WTC11 (cell line): ENCODE measurements around the gene IQCE. TPM values are rescaled to one million over a fixed set of nuclear protein-coding genes. Genes with fewer than 3 reads are reported as not detected.

Experiments used
- ATAC-seq: fragments of 200-7000 bp; cut with Tn5 transposase; 2 replicates; pipeline ENCODE4 v1.10.0; 2021; ENCODE audit warnings: mild to moderate bottlenecking, moderate library complexity
- CTCF ChIA-PET: fragments of 300-600 bp; sonication (Branson Sonifier 250); formaldehyde crosslinking; loops from one replicate; lab custom pipeline; 2021; ENCODE audit warnings: antibody characterized with exemption; lab: Charles Lee
- POLR2A ChIA-PET: fragments of 350-600 bp; sonication (Branson Sonifier 250); formaldehyde crosslinking; loops from one replicate; lab custom pipeline; 2021; ENCODE audit warnings: antibody characterized with exemption; lab: Charles Lee
- DNase-seq: peaks from one replicate; pipeline ENCODE4 v3.0.0; 2021; ENCODE audit warnings: low spot score
- H3K27ac Mint-ChIP-seq: 2 replicates; pipeline ENCODE4 v1.8.0; 2021; ENCODE audit warnings: mixed read lengths
- H3K27me3 Mint-ChIP-seq: 2 replicates; pipeline ENCODE4 v1.8.0; 2021; ENCODE audit warnings: low read depth, mild to moderate bottlenecking, moderate library complexity, mixed read lengths
- H3K36me3 Mint-ChIP-seq: 2 replicates; pipeline ENCODE4 v1.8.0; 2021; ENCODE audit warnings: mixed read lengths
- H3K4me1 Mint-ChIP-seq: 2 replicates; pipeline ENCODE4 v1.8.0; 2022; ENCODE audit warnings: mixed read lengths
- H3K4me3 Mint-ChIP-seq: 2 replicates; pipeline ENCODE4 v1.8.0; 2021; ENCODE audit warnings: mild to moderate bottlenecking, moderate library complexity, mixed read lengths
- H3K9me3 Mint-ChIP-seq: 2 replicates; pipeline ENCODE4 v1.8.0; 2021; ENCODE audit warnings: mixed read lengths
- CBFB ChIP-seq: sonication (generic); formaldehyde crosslinking; IDR thresholded peaks from 2 replicates; pipeline ENCODE4 v1.8.1; 2022; ENCODE audit warnings: mild to moderate bottlenecking, low read depth, missing genetic modification reagents
- EMX1 ChIP-seq: fragments of 250-450 bp; sonication (Bioruptor Pico); IDR thresholded peaks from 2 replicates; pipeline ENCODE4 v1.8.0; 2021; ENCODE audit warnings: mild to moderate bottlenecking
- ESRRA ChIP-seq: sonication (generic); formaldehyde crosslinking; IDR thresholded peaks from 2 replicates; pipeline ENCODE4 v1.8.1; 2022; ENCODE audit warnings: mild to moderate bottlenecking, missing genetic modification reagents, borderline replicate concordance
- GRHL2 ChIP-seq: fragments of 250-450 bp; sonication (Bioruptor Pico); IDR thresholded peaks from 2 replicates; pipeline ENCODE4 v1.8.0; 2022; ENCODE audit warnings: mild to moderate bottlenecking, moderate library complexity; ENCODE audit not compliant: insufficient replicate concordance, severe bottlenecking
- GTF2I ChIP-seq: fragments of 250-450 bp; sonication (Bioruptor Pico); conservative IDR thresholded peaks from 2 replicates; pipeline ENCODE4 v1.4.0; 2021; ENCODE audit warnings: mild to moderate bottlenecking
- HMGA2 ChIP-seq: fragments of 250-450 bp; sonication (Bioruptor Pico); IDR thresholded peaks from 2 replicates; pipeline ENCODE4 v1.4.0; 2021; ENCODE audit warnings: mild to moderate bottlenecking, moderate library complexity
- JUN ChIP-seq: sonication (generic); formaldehyde crosslinking; IDR thresholded peaks from 2 replicates; pipeline ENCODE4 v1.8.0; 2023; ENCODE audit warnings: mild to moderate bottlenecking, missing genetic modification reagents
- NFATC4 ChIP-seq: fragments of 250-450 bp; sonication (Bioruptor Pico); IDR thresholded peaks from 2 replicates; pipeline ENCODE4 v1.9.0; 2021; ENCODE audit warnings: mild to moderate bottlenecking
- NR1H2 ChIP-seq: sonication (generic); formaldehyde crosslinking; IDR thresholded peaks from 2 replicates; pipeline ENCODE4 v1.9.0; 2021; ENCODE audit warnings: mild to moderate bottlenecking, moderate library complexity, missing genetic modification reagents
- SOX15 ChIP-seq: fragments of 250-450 bp; sonication (Bioruptor Pico); IDR thresholded peaks from 2 replicates; pipeline ENCODE4 v1.9.0; 2021; ENCODE audit warnings: mild to moderate bottlenecking
- TEAD4 ChIP-seq: sonication (generic); formaldehyde crosslinking; IDR thresholded peaks from 2 replicates; pipeline ENCODE4 v1.8.0; 2022; ENCODE audit warnings: mild to moderate bottlenecking, missing genetic modification reagents
- total RNA-seq: library from RNA; stranded (reverse); gene quantifications from 3 replicates; pipeline ENCODE4 v1.2.3, GENCODE V29; 2021
- TF ChIP-seq, protein P1 (sequence below): sonication (generic); formaldehyde crosslinking; IDR thresholded peaks from 2 replicates; pipeline ENCODE4 v1.8.0; 2023; ENCODE audit warnings: missing genetic modification reagents, mild to moderate bottlenecking, borderline replicate concordance
- TF ChIP-seq, protein P2 (sequence below): sonication (generic); formaldehyde crosslinking; IDR thresholded peaks from 2 replicates; pipeline ENCODE4 v1.8.0; 2022; ENCODE audit warnings: mild to moderate bottlenecking, missing genetic modification reagents
- TF ChIP-seq, protein P3 (sequence below): sonication (generic); formaldehyde crosslinking; IDR thresholded peaks from 2 replicates; pipeline ENCODE4 v1.8.1; 2022; ENCODE audit warnings: missing genetic modification reagents, borderline replicate concordance
- TF ChIP-seq, protein P4 (sequence below): sonication (generic); formaldehyde crosslinking; IDR thresholded peaks from 2 replicates; pipeline ENCODE4 v1.8.1; 2022; ENCODE audit warnings: mild to moderate bottlenecking, missing genetic modification reagents, moderate library complexity, borderline replicate concordance
- TF ChIP-seq, protein P5 (sequence below): sonication (generic); formaldehyde crosslinking; IDR thresholded peaks from 2 replicates; pipeline ENCODE4 v1.8.0; 2023; ENCODE audit warnings: missing genetic modification reagents
- TF ChIP-seq, protein P6 (sequence below): sonication (generic); formaldehyde crosslinking; IDR thresholded peaks from 2 replicates; pipeline ENCODE4 v1.8.1; 2023; ENCODE audit warnings: mild to moderate bottlenecking, missing genetic modification reagents

Gene IQCE
- total RNA-seq, 1 experiment from 2014 or later = 4.4 TPM

DNA sequence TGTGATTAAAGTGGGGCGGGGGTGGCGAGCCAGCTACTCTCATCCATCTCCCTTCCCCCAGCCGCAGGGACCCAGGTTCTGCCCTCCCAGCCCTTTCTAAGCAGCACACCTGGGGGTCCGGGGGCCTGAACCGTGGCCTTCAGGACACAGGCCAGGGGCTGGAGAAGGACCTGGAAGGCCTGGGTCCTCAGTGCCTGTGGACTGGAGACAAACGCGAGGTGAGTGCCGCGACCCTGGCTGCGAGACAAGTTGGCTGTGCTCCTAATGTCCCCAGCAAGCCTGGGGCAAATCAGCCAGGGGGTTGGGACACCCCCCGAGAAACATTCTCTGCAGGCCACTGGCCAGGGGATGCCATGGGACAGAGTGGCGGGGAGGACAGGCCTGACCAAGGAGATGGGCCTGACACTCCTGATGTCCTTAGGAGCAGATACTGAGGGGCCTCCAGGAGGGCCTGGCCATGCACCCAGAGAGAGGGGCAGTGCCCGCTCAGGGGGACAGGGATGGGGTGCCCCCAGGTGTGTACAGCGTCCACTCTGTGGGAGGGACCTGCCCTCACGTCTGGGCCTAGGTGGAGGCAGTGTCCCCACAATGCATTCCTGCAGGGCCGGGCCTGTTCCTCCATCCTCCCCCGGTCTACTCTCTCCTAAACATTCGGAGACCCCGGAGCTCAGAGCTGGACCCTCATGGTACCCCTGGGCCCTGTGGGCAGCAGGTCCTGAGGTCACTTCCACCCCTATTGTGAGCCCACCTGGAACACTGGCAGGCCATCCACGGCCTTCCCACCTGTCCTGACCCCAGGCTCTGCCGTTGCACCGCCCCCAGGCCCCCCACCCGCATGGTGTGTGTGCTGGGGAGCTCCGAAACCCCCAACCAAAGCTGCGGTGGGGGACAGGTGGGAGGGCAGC, 16.5 kb upstream of the IQCE start (continued):
- TF ChIP-seq GRHL2 (CRISPR knock-in tag) = no peak
- TF ChIP-seq, protein P1, sequence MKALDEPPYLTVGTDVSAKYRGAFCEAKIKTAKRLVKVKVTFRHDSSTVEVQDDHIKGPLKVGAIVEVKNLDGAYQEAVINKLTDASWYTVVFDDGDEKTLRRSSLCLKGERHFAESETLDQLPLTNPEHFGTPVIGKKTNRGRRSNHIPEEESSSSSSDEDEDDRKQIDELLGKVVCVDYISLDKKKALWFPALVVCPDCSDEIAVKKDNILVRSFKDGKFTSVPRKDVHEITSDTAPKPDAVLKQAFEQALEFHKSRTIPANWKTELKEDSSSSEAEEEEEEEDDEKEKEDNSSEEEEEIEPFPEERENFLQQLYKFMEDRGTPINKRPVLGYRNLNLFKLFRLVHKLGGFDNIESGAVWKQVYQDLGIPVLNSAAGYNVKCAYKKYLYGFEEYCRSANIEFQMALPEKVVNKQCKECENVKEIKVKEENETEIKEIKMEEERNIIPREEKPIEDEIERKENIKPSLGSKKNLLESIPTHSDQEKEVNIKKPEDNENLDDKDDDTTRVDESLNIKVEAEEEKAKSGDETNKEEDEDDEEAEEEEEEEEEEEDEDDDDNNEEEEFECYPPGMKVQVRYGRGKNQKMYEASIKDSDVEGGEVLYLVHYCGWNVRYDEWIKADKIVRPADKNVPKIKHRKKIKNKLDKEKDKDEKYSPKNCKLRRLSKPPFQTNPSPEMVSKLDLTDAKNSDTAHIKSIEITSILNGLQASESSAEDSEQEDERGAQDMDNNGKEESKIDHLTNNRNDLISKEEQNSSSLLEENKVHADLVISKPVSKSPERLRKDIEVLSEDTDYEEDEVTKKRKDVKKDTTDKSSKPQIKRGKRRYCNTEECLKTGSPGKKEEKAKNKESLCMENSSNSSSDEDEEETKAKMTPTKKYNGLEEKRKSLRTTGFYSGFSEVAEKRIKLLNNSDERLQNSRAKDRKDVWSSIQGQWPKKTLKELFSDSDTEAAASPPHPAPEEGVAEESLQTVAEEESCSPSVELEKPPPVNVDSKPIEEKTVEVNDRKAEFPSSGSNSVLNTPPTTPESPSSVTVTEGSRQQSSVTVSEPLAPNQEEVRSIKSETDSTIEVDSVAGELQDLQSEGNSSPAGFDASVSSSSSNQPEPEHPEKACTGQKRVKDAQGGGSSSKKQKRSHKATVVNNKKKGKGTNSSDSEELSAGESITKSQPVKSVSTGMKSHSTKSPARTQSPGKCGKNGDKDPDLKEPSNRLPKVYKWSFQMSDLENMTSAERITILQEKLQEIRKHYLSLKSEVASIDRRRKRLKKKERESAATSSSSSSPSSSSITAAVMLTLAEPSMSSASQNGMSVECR (CRISPR knock-in tag) = no peak
- no peak for TF ChIP-seq SOX15

DNA sequence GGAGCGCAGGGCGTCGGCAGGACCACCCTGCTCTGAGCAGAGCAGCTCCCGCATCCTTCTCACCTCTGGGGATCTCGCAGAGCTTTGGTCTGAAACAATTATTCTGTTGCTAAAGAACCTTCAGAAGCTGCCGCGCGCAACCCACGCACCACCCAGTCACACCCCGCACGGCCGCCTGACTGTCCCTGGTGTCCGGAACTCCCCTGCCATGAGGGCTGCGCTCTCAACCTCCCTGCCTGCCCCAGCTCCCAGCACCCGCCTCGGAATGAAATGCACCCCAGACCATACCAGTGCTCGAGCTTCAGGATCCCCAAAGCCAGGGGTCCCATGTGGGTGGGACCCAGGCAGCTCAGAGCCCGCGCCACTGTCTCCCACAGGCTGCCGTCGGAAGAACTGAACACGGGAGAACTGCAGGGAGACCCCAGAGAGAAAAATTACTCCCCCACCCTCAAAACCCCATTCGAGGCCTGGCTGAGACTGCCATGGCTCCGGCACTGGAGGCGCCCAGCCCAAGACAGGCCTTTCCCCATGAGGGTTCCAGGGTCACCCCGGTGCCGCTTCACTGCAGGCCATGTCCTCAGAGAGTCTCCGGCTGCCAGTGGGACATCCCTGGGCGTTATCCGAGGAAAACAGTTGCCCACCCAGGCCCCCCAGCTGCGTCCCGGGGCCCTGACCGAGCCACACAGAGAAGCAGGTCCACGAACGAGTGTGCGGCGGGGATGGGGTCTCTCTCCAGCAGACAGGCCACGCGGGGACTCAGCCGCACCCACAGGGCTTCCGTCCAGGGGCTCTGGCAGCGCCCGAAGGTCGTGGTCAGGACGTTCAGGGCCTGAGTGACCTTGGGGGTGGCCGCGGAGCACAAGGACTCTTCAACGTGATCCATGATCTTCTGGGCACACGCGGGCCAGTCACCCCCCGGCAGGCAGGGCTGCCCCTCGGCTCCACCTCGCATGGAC, 15.6 kb upstream of the IQCE start:
- Mint-ChIP-seq H3K4me3 (no peak overlapping the region), H3K4me1 (no peaks in the 10 kb centered on the region)
- TF ChIP-seq, protein P2, sequence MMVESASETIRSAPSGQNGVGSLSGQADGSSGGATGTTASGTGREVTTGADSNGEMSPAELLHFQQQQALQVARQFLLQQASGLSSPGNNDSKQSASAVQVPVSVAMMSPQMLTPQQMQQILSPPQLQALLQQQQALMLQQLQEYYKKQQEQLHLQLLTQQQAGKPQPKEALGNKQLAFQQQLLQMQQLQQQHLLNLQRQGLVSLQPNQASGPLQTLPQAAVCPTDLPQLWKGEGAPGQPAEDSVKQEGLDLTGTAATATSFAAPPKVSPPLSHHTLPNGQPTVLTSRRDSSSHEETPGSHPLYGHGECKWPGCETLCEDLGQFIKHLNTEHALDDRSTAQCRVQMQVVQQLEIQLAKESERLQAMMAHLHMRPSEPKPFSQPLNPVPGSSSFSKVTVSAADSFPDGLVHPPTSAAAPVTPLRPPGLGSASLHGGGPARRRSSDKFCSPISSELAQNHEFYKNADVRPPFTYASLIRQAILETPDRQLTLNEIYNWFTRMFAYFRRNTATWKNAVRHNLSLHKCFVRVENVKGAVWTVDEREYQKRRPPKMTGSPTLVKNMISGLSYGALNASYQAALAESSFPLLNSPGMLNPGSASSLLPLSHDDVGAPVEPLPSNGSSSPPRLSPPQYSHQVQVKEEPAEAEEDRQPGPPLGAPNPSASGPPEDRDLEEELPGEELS (CRISPR knock-in tag) = no peak
- no peak for TF ChIP-seq TEAD4 (CRISPR knock-in tag)
- TF ChIP-seq, all 79 proteins: peak for 0
- H3K27ac Mint-ChIP-seq = no peak overlapping the region
- ChIA-PET POLR2A (interaction anchor here (1.3 kb wide), 1 partner anchor 18 kb away, joined by 3 read pairs; no protein-coding TSS in a partner anchor), CTCF (interaction anchor here (0.9 to 1.5 kb wide), 2 partner anchors 74 to 92 kb away, joined by 3 to 6 read pairs; no protein-coding TSS in a partner anchor)
- no peaks in the 10 kb centered on the region for H3K9me3 Mint-ChIP-seq
- peaks cover 35% of the 10 kb centered on the region for H3K36me3 Mint-ChIP-seq
- no peaks in the 10 kb centered on the region for H3K27me3 Mint-ChIP-seq
- no peak for ATAC-seq
- no peak for DNase-seq

DNA sequence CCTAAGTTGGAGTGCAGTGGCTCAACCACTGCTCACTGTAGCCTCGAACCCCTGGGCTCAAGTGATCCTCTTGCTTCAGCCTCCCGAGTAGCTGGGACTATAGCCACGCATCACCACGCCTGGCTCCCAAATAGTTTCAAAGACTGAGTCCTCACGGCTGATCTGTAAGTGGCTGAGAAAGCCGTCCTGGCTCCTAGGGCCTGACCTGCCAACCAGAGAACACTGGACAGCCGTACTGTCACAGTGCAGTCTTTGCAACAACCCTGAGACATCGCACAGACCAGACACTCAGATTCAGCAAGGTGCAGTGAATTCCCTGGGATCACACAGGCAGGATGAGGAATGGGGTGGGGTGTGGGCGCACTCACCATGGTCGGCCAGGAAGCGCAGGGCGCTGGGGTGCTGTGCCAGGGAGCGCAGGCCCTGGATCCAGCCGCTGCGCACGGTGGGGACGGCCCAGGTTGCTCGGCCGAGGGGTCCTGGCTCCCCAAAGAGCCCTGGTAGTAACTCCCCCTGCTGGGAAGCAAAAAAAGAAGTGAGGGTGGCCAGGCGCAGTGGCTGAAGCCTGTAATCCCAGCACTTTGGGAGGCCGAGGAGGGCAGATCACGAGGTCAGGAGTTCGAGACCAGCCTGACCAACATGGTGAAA, 14.1 kb upstream of the IQCE start:
- H3K9me3 Mint-ChIP-seq = no peaks in the 10 kb centered on the region
- H3K36me3 Mint-ChIP-seq = peaks cover 44% of the 10 kb centered on the region
- no peak overlapping the region for H3K27ac Mint-ChIP-seq
- no peaks in the 10 kb centered on the region for H3K4me1 Mint-ChIP-seq
- DNase-seq = no peak
- no peak overlapping the region for H3K4me3 Mint-ChIP-seq
- POLR2A ChIA-PET = no interaction called here
- CTCF ChIA-PET = interaction anchor here (1.4 kb wide), 1 partner anchor 136 kb away, joined by 3 read pairs; no protein-coding TSS in a partner anchor
- ATAC-seq = no peak
- no peaks in the 10 kb centered on the region for H3K27me3 Mint-ChIP-seq
- TF ChIP-seq, protein P3, sequence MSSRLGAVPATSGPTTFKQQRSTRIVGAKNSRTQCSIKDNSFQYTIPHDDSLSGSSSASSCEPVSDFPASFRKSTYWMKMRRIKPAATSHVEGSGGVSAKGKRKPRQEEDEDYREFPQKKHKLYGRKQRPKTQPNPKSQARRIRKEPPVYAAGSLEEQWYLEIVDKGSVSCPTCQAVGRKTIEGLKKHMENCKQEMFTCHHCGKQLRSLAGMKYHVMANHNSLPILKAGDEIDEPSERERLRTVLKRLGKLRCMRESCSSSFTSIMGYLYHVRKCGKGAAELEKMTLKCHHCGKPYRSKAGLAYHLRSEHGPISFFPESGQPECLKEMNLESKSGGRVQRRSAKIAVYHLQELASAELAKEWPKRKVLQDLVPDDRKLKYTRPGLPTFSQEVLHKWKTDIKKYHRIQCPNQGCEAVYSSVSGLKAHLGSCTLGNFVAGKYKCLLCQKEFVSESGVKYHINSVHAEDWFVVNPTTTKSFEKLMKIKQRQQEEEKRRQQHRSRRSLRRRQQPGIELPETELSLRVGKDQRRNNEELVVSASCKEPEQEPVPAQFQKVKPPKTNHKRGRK (CRISPR knock-in tag) = no peak
- TF ChIP-seq, protein P4, sequence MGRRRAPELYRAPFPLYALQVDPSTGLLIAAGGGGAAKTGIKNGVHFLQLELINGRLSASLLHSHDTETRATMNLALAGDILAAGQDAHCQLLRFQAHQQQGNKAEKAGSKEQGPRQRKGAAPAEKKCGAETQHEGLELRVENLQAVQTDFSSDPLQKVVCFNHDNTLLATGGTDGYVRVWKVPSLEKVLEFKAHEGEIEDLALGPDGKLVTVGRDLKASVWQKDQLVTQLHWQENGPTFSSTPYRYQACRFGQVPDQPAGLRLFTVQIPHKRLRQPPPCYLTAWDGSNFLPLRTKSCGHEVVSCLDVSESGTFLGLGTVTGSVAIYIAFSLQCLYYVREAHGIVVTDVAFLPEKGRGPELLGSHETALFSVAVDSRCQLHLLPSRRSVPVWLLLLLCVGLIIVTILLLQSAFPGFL (CRISPR knock-in tag) = no peak
- TF ChIP-seq NFATC4 (no peak), CBFB (CRISPR knock-in tag) (no peak), GTF2I (CRISPR knock-in tag) (no peak), GRHL2 (CRISPR knock-in tag) (no peak), HMGA2 (no peak), ESRRA (CRISPR knock-in tag) (no peak), JUN (CRISPR knock-in tag) (no peak), NR1H2 (no peak), EMX1 (CRISPR knock-in tag) (no peak)
- TF ChIP-seq, protein P5, sequence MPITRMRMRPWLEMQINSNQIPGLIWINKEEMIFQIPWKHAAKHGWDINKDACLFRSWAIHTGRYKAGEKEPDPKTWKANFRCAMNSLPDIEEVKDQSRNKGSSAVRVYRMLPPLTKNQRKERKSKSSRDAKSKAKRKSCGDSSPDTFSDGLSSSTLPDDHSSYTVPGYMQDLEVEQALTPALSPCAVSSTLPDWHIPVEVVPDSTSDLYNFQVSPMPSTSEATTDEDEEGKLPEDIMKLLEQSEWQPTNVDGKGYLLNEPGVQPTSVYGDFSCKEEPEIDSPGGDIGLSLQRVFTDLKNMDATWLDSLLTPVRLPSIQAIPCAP (CRISPR knock-in tag) = no peak
- TF ChIP-seq, protein P6, sequence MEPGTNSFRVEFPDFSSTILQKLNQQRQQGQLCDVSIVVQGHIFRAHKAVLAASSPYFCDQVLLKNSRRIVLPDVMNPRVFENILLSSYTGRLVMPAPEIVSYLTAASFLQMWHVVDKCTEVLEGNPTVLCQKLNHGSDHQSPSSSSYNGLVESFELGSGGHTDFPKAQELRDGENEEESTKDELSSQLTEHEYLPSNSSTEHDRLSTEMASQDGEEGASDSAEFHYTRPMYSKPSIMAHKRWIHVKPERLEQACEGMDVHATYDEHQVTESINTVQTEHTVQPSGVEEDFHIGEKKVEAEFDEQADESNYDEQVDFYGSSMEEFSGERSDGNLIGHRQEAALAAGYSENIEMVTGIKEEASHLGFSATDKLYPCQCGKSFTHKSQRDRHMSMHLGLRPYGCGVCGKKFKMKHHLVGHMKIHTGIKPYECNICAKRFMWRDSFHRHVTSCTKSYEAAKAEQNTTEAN = no peak
